Epithelial cell of proximal tubule (primary cell): Measurements from ENCODE around the gene KMT2A. TPM values are rescaled to one million over a fixed set of nuclear protein-coding genes. Genes with fewer than 3 reads are reported as not detected.
"Not testable (repeated sequence)": the region's sequence is repeated elsewhere in the genome, so short reads cannot be mapped to it uniquely, and the experiment has no call there.

ENCODE experiments used
- DNase-seq: peaks from one replicate; pipeline ENCODE4 v3.0.0-alpha.2; 2011; ENCODE audit warnings: low read depth
- H3K4me3 ChIP-seq: 2 replicates; pipeline ENCODE4 v1.5.1; 2011; ENCODE audit warnings: low read depth, mild to moderate bottlenecking, low read length
- total RNA-seq: library from RNA; depleted of rRNA; stranded (reverse); fragments of >200 nt; gene quantifications from 2 replicates; pipeline ENCODE4 v1.2.3, GENCODE V29; 2015
- TF ChIP-seq, protein P1 (sequence below): conservative IDR thresholded peaks from 2 replicates; pipeline ENCODE4 v1.5.1; 2012; ENCODE audit warnings: low read depth, mild to moderate bottlenecking, low read length

The KMT2A gene
- total RNA-seq, 1 donor from 2014 or later: 42.1 TPM

DNA sequence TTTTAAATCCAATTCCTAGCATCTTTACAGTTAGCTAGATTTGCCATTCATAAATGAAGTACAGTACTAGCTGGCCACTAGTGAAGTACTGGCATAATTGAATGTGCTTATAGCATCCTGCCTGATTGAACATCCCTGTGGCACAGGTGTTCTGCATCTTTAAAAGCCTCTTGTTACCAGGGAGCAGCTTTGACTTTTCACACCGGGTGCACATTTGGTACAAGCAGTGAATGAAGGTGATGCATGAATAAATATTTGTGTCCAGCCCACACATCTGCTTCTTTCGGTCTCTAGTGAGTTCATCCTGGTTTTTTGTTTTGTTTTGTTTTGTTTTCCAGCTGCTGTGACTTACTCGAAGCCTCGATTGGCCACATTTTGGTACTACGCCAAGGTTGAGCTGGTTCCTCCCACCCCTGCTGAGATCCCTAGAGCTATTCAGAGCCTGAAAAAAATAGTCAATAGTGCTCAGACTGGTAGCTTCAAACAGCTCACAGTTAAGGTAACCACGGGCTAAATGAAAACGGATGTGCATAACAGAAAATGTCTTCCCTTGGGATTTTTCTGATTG is 29.6 kb upstream of the KMT2A start:
- no peak for DNase-seq
- TF ChIP-seq, protein P1, sequence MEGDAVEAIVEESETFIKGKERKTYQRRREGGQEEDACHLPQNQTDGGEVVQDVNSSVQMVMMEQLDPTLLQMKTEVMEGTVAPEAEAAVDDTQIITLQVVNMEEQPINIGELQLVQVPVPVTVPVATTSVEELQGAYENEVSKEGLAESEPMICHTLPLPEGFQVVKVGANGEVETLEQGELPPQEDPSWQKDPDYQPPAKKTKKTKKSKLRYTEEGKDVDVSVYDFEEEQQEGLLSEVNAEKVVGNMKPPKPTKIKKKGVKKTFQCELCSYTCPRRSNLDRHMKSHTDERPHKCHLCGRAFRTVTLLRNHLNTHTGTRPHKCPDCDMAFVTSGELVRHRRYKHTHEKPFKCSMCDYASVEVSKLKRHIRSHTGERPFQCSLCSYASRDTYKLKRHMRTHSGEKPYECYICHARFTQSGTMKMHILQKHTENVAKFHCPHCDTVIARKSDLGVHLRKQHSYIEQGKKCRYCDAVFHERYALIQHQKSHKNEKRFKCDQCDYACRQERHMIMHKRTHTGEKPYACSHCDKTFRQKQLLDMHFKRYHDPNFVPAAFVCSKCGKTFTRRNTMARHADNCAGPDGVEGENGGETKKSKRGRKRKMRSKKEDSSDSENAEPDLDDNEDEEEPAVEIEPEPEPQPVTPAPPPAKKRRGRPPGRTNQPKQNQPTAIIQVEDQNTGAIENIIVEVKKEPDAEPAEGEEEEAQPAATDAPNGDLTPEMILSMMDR: no peak
- H3K4me3 ChIP-seq: no peak overlapping the region

DNA sequence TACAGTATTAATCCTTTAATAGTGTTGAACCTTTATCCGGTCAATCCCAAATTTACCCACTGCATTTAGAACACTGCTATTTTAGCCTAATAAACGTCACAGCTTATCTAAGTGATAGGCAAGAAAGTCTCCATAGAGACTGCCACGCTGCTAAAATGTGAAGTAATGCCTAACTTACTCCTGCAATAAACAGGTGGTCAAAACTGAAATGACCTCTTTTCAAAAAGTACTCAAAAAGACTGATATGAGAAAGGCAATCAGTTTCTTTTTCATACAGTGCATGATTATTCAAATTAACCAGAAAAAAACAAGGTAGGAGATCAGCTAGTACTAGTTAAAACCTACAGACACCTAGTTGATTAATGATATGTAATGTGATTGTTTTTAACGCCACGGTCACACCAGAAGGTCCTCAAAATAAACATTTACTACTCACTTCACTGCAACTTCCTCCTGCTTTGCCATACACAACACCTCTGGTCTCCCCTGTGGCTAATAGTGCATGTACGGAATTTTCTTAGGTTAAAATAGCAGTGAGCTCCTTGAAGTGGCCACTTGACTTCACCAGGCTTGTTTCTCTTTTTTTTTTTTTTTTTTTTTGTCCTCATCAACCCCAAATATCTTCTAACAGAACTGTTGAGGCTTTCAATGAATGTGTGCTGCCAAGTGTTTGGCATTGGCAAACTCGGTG is 26.1 kb upstream of the KMT2A start:
- DNase-seq: no peak
- TF ChIP-seq, protein P1: no peak
- H3K4me3 ChIP-seq: no peak overlapping the region

DNA sequence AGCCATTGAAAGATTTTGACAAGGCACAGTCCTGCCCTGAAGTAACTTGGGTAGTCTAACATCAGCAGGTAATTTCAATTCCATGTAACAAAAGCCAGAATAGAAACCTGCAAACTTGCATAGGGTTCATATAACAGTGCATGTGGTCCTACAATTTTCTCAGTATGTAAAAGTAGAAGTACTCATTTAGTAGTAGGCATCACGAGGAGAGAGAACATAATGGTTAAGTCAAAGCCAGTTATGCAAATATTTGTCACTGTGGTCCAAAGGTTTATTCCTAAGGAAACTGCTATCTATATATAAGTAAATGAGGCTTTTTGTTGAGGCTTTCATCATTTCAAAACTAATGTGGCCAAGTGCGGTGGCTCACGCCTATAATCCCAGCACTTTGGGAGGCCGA is 24.8 kb upstream of the KMT2A start:
- no peak for DNase-seq
- TF ChIP-seq, protein P1: no peak
- no peak overlapping the region for H3K4me3 ChIP-seq

DNA sequence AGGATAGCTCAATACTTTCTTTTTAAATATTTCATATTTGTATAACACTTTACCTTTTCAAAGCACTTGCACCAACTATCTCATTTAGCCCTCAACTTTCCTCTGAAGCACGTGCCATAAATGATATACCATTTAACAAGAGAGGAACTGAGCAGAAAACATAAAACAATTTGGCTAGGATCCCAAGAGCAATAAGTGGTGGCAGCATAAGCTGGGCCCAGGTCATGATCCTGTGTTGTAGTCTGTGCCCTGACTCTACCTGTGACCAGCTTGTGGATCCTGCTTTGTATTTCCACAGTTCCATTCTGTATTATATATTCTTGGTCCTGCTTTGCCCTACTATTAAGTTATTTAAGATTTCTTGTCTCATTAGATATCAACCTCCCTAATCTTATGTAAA is 23.4 kb upstream of the KMT2A start:
- TF ChIP-seq, protein P1: no peak
- H3K4me3 ChIP-seq: no peak overlapping the region
- no peak for DNase-seq

DNA sequence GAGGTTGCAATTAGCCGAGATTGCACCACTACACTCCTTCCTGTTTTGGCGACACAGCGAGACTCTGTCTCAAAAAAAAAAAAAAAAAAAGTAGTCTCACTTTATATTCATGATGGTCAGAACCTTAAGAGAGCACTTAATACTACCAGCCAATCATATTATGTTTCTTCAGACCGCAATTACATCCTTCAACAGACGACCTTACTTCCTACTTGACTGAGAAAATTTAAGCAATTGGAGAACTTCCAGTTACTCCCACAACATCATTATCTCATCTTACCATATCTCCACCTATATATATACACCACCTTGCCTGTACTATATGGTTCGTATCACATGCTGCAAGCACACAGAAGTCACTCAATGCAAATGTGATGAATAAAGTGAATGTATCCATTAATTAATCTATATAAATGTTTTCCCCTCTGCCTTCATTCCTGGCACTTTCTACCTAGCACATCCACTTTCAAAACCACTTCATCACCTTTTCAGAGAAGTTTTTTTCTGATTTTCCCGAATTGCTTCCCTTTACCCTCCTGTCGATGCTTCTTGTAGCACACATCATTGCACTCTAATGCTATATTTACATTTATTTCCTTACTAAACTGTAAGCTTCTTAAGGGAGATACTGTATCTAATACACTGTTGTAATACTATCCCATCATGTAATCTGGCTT is 21.1 kb upstream of the KMT2A start:
- TF ChIP-seq, protein P1: no peak
- no peak for DNase-seq
- H3K4me3 ChIP-seq: no peak overlapping the region

DNA sequence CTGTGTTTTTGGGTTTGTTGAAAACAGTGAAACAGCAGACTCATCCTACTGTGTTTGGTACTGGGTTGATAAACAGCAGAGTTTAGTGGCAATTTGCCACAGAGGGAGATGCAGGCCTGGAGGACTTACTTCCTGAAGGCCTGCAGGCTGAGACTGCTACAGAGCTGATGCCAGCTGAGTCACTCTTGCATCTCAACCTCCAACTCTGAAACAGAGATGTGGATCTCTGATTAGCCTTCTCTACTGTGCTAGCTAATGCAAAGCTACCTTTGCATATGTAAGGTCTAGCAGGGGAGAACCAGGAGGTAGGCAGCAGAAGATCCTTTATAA is 20.6 kb upstream of the KMT2A start:
- DNase-seq: peak; percentile 63
- TF ChIP-seq, protein P1: no peak
- no peak overlapping the region for H3K4me3 ChIP-seq

DNA sequence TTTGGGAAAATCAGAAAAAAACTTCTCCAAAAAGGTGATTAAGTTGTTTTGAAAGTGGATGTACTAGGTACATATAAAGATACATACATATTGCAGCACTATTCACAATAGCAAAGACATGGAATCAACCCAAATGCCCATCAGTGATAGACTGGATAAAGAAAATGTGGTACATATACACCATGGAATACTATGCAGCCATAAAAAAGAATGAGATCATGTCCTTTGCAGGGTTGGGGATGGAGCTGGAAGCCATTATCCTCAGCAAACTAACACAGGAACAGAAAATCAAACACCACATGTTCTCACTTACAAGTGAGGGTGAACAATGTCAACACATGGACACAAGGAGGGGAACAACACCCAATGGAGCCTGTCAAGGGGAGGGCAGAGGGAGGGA is 19.4 kb upstream of the KMT2A start:
- H3K4me3 ChIP-seq: not testable (repeated sequence)

More for the DNA sequence above, 19.4 kb upstream of the KMT2A start:
- not testable (repeated sequence) for DNase-seq
